ENCODE measurements around the gene SPAG16. TPM values are rescaled to one million over a fixed set of nuclear protein-coding genes. Genes with fewer than 3 reads are reported as not detected.

SPAG16 gene
- total RNA-seq, 1 experiment from 2014 or later = 0.30 TPM

- DNase-seq (ENCODE audit: low read depth, low spot score) (no peak), ATAC-seq (no peak)
- H3K4me2 ChIP-seq (ENCODE audit: low read length) = no peak overlapping the region
- no peak overlapping the region for H3K27ac ChIP-seq (ENCODE audit: low read depth, low read length)
- H2AFZ ChIP-seq (ENCODE audit: low read depth, low read length, poor library complexity, severe bottlenecking) = no peak overlapping the region
- BruUV-seq (replicated peaks) = no TSS peak
- peaks cover 0 to 5% of the 10 kb centered on the region in 2 experiments; a peak in 2 of 4 replicates for H3K9me3 ChIP-seq (ENCODE audit: control insufficient read depth in 1 of 2, insufficient read depth in 1 of 2, low read depth in 1 of 2, low read length in 2 of 2)
- ChIA-PET CTCF (no interaction called here), POLR2A (no interaction called here), RAD21 (ENCODE audit: low non-redundant PET in 1 of 2, low total read pairs in 2 of 2, uncharacterized antibody in 2 of 2, unreplicated experiment in 2 of 2) (no interaction called here)
- H4K20me1 ChIP-seq (ENCODE audit: insufficient read depth) = no peaks in the 10 kb centered on the region
- H3K79me2 ChIP-seq (ENCODE audit: insufficient read depth, low read length) = no peaks in the 10 kb centered on the region
- no peak for TF ChIP-seq EZH2phosphoT487 (IDR thresholded peaks at IDR 0.05; ENCODE audit: borderline replicate concordance)
- no peak for TF ChIP-seq SP1 (IDR thresholded peaks at IDR 0.05; ENCODE audit: low read depth)
- TF ChIP-seq, protein P1, sequence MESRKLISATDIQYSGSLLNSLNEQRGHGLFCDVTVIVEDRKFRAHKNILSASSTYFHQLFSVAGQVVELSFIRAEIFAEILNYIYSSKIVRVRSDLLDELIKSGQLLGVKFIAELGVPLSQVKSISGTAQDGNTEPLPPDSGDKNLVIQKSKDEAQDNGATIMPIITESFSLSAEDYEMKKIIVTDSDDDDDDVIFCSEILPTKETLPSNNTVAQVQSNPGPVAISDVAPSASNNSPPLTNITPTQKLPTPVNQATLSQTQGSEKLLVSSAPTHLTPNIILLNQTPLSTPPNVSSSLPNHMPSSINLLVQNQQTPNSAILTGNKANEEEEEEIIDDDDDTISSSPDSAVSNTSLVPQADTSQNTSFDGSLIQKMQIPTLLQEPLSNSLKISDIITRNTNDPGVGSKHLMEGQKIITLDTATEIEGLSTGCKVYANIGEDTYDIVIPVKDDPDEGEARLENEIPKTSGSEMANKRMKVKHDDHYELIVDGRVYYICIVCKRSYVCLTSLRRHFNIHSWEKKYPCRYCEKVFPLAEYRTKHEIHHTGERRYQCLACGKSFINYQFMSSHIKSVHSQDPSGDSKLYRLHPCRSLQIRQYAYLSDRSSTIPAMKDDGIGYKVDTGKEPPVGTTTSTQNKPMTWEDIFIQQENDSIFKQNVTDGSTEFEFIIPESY (IDR thresholded peaks at IDR 0.05; ENCODE audit: extremely low read depth, insufficient replicate concordance, low read length) = no peak
- no peak for TF ChIP-seq POLR2A (IDR thresholded peaks at IDR 0.05; ENCODE audit: borderline replicate concordance, extremely low read depth, insufficient read depth, insufficient read length)
- H3K36me3 ChIP-seq (ENCODE audit: control insufficient read depth in 1 of 2, insufficient read depth in 2 of 2, low read length in 2 of 2) = no peaks in the 10 kb centered on the region
- no peaks in the 10 kb centered on the region for H3K4me1 ChIP-seq (ENCODE audit: control insufficient read depth in 1 of 2, insufficient read depth in 2 of 2, low read length in 2 of 2)
- no peaks in the 10 kb centered on the region for H3K9me2 ChIP-seq (ENCODE audit: insufficient read depth)
- H3K9ac ChIP-seq (ENCODE audit: low read length) = no peak overlapping the region
- no peak overlapping the region for H3K4me3 ChIP-seq (replicated peaks in 1 of 2; ENCODE audit: low read depth in 1 of 2, low read length in 2 of 2)
- H3K27me3 ChIP-seq (ENCODE audit: insufficient read depth, low read length) = no peaks in the 10 kb centered on the region
- intact Hi-C loops (cut with micrococcal nuclease) = no loop called here
Measured at GRCh38 chr2:213476641-213477040, 192.4 kb downstream of the SPAG16 start.

DNA sequence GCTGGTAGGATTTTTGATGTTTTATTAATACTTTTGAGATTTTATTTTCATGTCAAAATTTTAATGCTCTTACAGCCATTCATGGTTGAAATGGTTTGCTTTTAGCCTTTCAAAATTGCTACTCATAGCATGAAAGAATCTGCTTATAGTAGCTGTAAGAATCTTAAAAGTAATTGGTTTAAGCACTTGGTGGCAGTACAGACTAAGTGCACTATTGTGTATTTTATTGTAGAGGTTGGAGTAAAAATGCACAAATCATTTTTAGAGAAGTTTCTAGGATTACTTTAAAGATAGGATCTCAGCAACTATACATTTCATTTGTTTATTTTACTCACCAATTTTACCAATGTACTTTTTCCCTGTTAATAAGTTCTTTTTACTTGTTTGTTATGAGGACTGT is 205.8 kb downstream of the SPAG16 start:
- no peak for ATAC-seq
- Histone ChIP-seq H3K4me1 (ENCODE audit: control insufficient read depth in 1 of 2, insufficient read depth in 2 of 2, low read length in 2 of 2) (no peaks in the 10 kb centered on the region), H3K36me3 (ENCODE audit: control insufficient read depth in 1 of 2, insufficient read depth in 2 of 2, low read length in 2 of 2) (no peaks in the 10 kb centered on the region), H3K79me2 (ENCODE audit: insufficient read depth, low read length) (no peaks in the 10 kb centered on the region), H4K20me1 (ENCODE audit: insufficient read depth) (no peaks in the 10 kb centered on the region), H3K4me3 (replicated peaks in 1 of 2; ENCODE audit: low read depth in 1 of 2, low read length in 2 of 2) (no peak overlapping the region), H3K9ac (ENCODE audit: low read length) (no peak overlapping the region), H3K9me2 (ENCODE audit: insufficient read depth) (no peaks in the 10 kb centered on the region), H3K4me2 (ENCODE audit: low read length) (no peak overlapping the region), H3K27ac (ENCODE audit: low read depth, low read length) (no peak overlapping the region), H2AFZ (ENCODE audit: low read depth, low read length, poor library complexity, severe bottlenecking) (no peak overlapping the region), H3K9me3 (ENCODE audit: control insufficient read depth in 1 of 2, insufficient read depth in 1 of 2, low read depth in 1 of 2, low read length in 2 of 2) (no peaks in the 10 kb centered on the region), H3K27me3 (ENCODE audit: insufficient read depth, low read length) (no peaks in the 10 kb centered on the region)
- ChIA-PET CTCF (no interaction called here), RAD21 (ENCODE audit: low non-redundant PET in 1 of 2, low total read pairs in 2 of 2, uncharacterized antibody in 2 of 2, unreplicated experiment in 2 of 2) (no interaction called here), POLR2A (no interaction called here)
- no peak for DNase-seq (ENCODE audit: low read depth, low spot score)
- TF ChIP-seq, protein P2, sequence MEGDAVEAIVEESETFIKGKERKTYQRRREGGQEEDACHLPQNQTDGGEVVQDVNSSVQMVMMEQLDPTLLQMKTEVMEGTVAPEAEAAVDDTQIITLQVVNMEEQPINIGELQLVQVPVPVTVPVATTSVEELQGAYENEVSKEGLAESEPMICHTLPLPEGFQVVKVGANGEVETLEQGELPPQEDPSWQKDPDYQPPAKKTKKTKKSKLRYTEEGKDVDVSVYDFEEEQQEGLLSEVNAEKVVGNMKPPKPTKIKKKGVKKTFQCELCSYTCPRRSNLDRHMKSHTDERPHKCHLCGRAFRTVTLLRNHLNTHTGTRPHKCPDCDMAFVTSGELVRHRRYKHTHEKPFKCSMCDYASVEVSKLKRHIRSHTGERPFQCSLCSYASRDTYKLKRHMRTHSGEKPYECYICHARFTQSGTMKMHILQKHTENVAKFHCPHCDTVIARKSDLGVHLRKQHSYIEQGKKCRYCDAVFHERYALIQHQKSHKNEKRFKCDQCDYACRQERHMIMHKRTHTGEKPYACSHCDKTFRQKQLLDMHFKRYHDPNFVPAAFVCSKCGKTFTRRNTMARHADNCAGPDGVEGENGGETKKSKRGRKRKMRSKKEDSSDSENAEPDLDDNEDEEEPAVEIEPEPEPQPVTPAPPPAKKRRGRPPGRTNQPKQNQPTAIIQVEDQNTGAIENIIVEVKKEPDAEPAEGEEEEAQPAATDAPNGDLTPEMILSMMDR (IDR thresholded peaks at IDR 0.05 in 2 of 3, conservative IDR thresholded peaks at IDR 0.05 in 1 of 3; ENCODE audit: borderline replicate concordance in 1 of 3, insufficient read depth in 1 of 3, low read depth in 2 of 3, low read length in 2 of 3) = peak in 2 of 3 experiments; percentile 10 to 34; a peak in 2 of 6 replicates
- no peak for TF ChIP-seq CEBPB (IDR thresholded peaks at IDR 0.05; ENCODE audit: low read depth)
- peak; percentile 49 for TF ChIP-seq RAD21 (IDR thresholded peaks at IDR 0.05; ENCODE audit: low read depth)
- intact Hi-C loops (cut with micrococcal nuclease) = no loop called here
- no TSS peak for BruUV-seq (replicated peaks)
